ENCODE measurements around the gene SDK1.

SDK1 gene

DNA sequence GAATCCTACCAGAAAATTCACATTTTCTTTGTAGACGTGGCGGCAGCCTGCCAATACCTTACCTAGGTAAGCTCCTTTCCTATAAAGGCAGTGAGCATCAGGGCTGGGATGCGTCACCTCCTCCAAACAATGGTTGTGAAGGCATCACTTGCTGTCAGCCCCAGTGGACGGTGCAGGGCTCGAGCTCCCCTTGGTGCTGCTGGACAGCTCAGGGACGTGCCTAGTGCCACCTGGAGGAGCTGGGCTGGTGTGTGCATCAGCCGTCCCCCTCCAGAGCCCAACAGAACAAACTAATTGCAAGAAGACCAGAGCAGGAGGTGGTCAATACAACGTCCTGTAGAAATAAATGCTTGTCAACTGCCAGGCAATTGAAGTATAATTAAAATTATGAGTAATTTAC is 863.5 kb downstream of the SDK1 start:
- peak; percentile 18 for DNase-seq (ENCODE audit: low read depth)
- no peak overlapping the region for H3K4me3 ChIP-seq (ENCODE audit: low read depth, low read length)

DNA sequence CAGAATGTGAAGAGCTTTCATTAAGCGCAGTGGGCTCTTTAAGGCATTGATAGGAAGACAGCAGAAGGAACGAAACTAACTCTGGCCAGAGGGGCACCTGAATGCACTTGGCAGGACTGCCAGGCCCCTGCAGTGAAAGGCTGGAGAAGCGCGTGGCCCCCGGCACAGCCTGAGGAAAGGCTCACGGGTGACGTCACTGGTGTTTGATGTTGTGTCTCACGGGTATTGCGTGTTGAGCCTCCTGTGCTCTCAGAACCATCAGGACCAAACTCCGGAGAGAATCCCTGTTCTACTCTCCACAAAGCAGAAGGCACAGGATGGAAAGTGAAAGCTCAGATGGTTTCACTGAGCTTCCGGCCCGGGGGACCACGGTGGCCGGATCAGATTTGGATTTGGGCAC is 865.3 kb downstream of the SDK1 start:
- H3K4me3 ChIP-seq (ENCODE audit: low read depth, low read length), result no peak overlapping the region
- no peak for DNase-seq (ENCODE audit: low read depth)
- TF ChIP-seq MYC (IDR thresholded peaks at IDR 0.05; ENCODE audit: low read depth, low read length), result no peak
- TF ChIP-seq, protein P1, sequence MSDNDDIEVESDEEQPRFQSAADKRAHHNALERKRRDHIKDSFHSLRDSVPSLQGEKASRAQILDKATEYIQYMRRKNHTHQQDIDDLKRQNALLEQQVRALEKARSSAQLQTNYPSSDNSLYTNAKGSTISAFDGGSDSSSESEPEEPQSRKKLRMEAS (IDR thresholded peaks at IDR 0.05; ENCODE audit: low read depth, low read length), result no peak
- TF ChIP-seq POLR2A (IDR thresholded peaks at IDR 0.05; ENCODE audit: extremely low read depth, insufficient read length), result no peak
- TF ChIP-seq, protein P2, sequence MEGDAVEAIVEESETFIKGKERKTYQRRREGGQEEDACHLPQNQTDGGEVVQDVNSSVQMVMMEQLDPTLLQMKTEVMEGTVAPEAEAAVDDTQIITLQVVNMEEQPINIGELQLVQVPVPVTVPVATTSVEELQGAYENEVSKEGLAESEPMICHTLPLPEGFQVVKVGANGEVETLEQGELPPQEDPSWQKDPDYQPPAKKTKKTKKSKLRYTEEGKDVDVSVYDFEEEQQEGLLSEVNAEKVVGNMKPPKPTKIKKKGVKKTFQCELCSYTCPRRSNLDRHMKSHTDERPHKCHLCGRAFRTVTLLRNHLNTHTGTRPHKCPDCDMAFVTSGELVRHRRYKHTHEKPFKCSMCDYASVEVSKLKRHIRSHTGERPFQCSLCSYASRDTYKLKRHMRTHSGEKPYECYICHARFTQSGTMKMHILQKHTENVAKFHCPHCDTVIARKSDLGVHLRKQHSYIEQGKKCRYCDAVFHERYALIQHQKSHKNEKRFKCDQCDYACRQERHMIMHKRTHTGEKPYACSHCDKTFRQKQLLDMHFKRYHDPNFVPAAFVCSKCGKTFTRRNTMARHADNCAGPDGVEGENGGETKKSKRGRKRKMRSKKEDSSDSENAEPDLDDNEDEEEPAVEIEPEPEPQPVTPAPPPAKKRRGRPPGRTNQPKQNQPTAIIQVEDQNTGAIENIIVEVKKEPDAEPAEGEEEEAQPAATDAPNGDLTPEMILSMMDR (IDR thresholded peaks at IDR 0.05; ENCODE audit: low read depth, low read length), result no peak

More for the DNA sequence above, 863.5 kb downstream of the SDK1 start:
- no peak for TF ChIP-seq MYC (IDR thresholded peaks at IDR 0.05; ENCODE audit: low read depth, low read length)
- TF ChIP-seq, protein P1 (IDR thresholded peaks at IDR 0.05; ENCODE audit: low read depth, low read length), result no peak
- TF ChIP-seq, protein P2 (IDR thresholded peaks at IDR 0.05; ENCODE audit: low read depth, low read length), result no peak
- TF ChIP-seq POLR2A (IDR thresholded peaks at IDR 0.05; ENCODE audit: extremely low read depth, insufficient read length), result no peak

DNA sequence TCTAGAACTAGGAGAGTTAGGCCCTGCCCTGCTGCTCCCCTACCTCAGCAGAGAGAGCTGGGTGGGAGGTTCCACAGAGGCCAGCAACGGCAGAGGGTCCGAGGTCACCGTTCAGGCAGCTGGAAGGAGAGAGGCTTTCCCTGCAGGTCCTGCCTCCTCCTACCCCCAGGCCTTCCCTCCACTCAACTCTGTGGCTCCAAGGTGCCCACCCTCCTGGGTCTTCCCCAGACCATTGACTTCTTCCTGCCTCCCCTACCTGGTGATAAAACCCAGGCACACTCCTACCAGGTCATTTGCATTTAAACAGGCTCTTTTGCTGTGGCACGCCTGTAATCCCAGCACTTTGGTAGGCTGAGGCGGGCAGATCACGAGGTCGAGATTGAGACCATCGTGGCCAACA is 865.8 kb downstream of the SDK1 start:
- H3K4me3 ChIP-seq (ENCODE audit: low read depth, low read length), result no peak overlapping the region
- no peak for DNase-seq (ENCODE audit: low read depth)
- TF ChIP-seq, protein P2 (IDR thresholded peaks at IDR 0.05; ENCODE audit: low read depth, low read length), result no peak
- no peak for TF ChIP-seq MYC (IDR thresholded peaks at IDR 0.05; ENCODE audit: low read depth, low read length)
- TF ChIP-seq, protein P1 (IDR thresholded peaks at IDR 0.05; ENCODE audit: low read depth, low read length), result no peak
- no peak for TF ChIP-seq POLR2A (IDR thresholded peaks at IDR 0.05; ENCODE audit: extremely low read depth, insufficient read length)

DNA sequence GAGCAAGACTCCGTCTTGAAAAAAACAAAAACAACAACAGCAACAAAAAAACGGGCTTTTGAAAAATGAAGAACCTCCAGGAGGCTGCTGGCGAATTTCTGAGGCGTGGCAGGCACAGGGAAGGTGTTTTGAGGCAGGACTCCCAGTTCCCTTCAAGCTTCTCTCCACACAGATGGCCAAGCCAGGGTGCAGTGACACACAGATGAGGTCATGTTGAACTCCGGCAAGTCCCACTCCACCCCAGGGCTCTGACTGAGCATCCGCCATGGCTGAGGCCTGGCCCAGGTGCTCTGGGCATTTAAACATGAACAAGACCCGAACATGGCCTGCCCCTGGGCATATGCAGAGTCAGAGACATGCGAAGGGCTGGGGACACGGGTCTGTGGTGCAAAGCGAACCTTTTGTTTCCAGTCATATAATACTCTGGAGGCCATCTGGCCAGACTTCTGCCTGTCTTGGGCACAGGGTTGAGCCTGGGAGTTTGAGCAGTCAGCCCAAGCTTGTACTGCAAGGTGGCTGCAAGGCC is 866.4 kb downstream of the SDK1 start:
- no peak for DNase-seq (ENCODE audit: low read depth)
- TF ChIP-seq POLR2A (IDR thresholded peaks at IDR 0.05; ENCODE audit: extremely low read depth, insufficient read length) (no peak), MYC (IDR thresholded peaks at IDR 0.05; ENCODE audit: low read depth, low read length) (no peak)
- TF ChIP-seq, protein P1 (IDR thresholded peaks at IDR 0.05; ENCODE audit: low read depth, low read length), result no peak
- TF ChIP-seq, protein P2 (IDR thresholded peaks at IDR 0.05; ENCODE audit: low read depth, low read length), result no peak
- H3K4me3 ChIP-seq (ENCODE audit: low read depth, low read length), result no peak overlapping the region

DNA sequence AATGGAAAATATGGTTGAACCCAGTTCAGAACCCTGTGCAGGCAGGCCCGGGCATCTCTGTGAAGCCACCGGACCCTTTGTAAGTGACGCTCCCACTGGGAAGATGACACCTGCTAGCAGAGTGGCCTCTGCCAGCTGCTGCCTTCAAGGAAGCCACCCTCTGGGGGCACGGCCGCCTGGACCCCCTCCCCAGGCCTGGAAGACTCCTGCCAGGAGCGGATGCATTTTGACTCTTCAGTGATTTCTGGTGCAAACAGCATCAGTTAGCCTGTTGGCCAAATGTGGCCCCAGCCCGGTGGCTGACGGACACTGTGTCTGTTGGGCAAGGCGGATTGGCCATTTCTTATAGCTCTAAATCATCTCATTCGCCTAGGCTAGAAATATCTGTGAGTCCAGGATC is 867.0 kb downstream of the SDK1 start:
- DNase-seq (ENCODE audit: low read depth), result no peak
- TF ChIP-seq POLR2A (IDR thresholded peaks at IDR 0.05; ENCODE audit: extremely low read depth, insufficient read length) (no peak), MYC (IDR thresholded peaks at IDR 0.05; ENCODE audit: low read depth, low read length) (no peak)
- TF ChIP-seq, protein P1 (IDR thresholded peaks at IDR 0.05; ENCODE audit: low read depth, low read length), result no peak
- TF ChIP-seq, protein P2 (IDR thresholded peaks at IDR 0.05; ENCODE audit: low read depth, low read length), result no peak
- no peak overlapping the region for H3K4me3 ChIP-seq (ENCODE audit: low read depth, low read length)

All from NB4 (cell line).